ENCODE data around the gene RANBP17.

DNA sequence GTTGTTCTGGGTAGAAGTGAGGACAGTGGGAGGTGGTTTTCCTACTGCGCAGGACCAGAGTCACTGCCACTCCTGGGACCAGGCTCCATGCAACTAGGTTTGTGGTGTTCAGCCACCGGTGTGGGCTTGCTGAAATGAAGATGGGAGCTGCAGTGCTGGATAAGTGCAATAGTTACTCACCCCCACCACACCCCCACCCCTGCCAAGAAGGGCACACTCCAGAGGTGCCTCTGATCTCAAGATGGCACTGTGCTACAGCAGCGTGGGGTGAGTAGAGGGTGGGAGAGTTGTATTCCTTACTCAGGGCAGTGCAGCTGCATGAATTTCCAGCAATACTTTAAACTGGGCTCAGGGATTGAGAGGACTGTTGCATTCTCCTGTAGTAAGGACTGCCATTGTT is 259.8 kb downstream of the RANBP17 start:
- TF ChIP-seq EZH2 (IDR thresholded peaks at IDR 0.05; ENCODE audit: borderline replicate concordance, insufficient read depth, low read depth, low read length, poor library complexity, severe bottlenecking), result no peak
- TF ChIP-seq, protein P1, sequence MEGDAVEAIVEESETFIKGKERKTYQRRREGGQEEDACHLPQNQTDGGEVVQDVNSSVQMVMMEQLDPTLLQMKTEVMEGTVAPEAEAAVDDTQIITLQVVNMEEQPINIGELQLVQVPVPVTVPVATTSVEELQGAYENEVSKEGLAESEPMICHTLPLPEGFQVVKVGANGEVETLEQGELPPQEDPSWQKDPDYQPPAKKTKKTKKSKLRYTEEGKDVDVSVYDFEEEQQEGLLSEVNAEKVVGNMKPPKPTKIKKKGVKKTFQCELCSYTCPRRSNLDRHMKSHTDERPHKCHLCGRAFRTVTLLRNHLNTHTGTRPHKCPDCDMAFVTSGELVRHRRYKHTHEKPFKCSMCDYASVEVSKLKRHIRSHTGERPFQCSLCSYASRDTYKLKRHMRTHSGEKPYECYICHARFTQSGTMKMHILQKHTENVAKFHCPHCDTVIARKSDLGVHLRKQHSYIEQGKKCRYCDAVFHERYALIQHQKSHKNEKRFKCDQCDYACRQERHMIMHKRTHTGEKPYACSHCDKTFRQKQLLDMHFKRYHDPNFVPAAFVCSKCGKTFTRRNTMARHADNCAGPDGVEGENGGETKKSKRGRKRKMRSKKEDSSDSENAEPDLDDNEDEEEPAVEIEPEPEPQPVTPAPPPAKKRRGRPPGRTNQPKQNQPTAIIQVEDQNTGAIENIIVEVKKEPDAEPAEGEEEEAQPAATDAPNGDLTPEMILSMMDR (IDR thresholded peaks at IDR 0.05), result no peak
